AG10803 (cell line): Measurements from ENCODE around the gene NOS1AP.
A peak's percentile ranks its signal among the peaks of the same experiment; 100 is the strongest.

Experiments
- DNase-seq: peaks from one replicate; pipeline ENCODE4 v3.0.0; 2010; ENCODE audit warnings: low read depth
- H3K4me3 ChIP-seq: 2 replicates; pipeline ENCODE4 v1.5.1; 2011; ENCODE audit warnings: mild to moderate bottlenecking, low read length, control low read depth
- TF ChIP-seq, protein P1 (sequence below): conservative IDR thresholded peaks from 2 replicates; pipeline ENCODE4 v1.5.1; 2011; ENCODE audit warnings: mild to moderate bottlenecking, low read length, control low read depth, inconsistent platforms

NOS1AP gene

DNA sequence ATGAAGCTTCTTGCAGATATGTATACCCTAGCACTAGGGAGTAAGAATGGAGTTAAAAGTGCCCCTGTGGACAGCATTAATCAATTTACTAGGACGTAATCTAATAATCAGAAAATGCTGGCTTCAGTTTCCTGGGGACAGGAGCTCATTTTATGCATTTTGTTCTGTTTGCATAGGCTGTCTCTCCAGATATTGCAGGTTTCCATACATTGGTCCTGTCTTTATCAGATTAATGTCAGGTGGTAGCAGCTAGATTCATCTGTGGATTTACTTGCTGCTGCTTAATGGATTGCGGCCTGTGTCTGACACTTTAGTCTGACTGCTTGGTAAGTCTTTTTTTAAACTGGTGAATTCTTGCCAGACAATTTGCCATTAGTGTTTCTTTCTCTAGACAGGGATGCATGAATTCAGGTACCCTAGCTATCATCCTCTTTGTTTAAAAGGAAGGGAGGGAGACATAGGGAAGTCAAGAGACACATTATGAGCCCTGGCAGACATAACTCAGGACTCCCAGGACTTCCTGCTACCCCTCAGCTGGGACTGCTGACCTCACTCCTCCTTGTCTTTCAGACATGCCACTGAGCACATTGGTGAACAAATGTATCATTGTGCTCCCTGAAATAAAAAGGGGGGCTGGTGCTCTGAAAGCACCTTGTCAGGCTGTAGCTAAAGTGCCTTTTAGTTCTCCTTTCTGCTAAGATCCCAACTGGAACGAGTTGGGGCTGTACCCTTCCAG is 47.7 kb downstream of the NOS1AP start:
- no peak for DNase-seq
- H3K4me3 ChIP-seq: no peak overlapping the region
- TF ChIP-seq, protein P1, sequence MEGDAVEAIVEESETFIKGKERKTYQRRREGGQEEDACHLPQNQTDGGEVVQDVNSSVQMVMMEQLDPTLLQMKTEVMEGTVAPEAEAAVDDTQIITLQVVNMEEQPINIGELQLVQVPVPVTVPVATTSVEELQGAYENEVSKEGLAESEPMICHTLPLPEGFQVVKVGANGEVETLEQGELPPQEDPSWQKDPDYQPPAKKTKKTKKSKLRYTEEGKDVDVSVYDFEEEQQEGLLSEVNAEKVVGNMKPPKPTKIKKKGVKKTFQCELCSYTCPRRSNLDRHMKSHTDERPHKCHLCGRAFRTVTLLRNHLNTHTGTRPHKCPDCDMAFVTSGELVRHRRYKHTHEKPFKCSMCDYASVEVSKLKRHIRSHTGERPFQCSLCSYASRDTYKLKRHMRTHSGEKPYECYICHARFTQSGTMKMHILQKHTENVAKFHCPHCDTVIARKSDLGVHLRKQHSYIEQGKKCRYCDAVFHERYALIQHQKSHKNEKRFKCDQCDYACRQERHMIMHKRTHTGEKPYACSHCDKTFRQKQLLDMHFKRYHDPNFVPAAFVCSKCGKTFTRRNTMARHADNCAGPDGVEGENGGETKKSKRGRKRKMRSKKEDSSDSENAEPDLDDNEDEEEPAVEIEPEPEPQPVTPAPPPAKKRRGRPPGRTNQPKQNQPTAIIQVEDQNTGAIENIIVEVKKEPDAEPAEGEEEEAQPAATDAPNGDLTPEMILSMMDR: no peak

DNA sequence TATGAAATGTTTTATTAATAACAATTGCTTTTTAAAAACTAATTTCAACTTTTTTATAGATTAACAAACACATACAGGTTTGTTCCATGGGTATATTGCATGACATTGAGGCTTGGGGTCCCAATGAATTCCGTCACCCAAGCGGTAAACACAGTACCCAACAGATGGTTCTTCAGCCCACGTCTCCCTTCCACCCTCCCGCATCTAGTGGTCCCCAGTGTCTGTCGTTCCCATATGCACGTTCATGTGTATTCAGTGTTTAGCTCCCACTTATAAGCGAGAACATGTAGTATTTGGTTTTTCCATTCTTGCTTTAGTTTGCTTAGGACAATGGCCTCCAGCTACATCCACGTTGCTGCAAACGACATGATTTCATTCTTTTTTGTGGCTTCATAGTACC is 48.6 kb downstream of the NOS1AP start:
- H3K4me3 ChIP-seq: no peak overlapping the region
- DNase-seq: no peak
- TF ChIP-seq, protein P1: no peak

DNA sequence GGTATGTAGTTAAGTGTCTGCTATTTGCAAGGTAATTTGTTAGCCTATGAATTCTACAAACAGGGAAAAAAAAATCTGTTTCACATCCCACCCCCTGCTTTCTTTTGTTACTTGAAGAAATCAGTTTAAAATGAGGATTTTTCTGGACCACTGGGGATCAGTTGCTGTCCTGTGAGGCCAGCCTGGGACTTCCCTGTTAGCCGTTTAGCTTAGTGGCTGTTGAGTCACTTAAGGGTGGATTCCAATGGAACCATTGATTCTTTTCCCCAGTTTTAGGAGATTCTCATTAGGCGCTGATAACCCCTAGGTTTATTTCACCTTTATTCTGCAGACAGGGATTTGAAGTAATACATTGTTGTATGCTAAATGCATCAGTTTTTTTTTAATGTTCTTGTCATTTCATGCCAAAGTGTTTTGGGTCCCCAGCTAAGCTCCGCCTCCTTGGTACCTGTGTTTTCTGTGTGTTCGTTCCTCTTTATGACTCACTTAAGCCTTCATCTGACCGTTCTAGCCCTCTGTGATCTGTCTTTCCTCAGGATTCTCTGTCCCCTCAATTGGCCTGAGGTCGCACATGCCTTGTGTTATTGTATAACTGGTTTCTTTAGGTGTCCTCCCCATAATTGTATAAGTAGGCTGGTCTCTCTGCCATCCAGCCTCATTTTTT is 59.3 kb downstream of the NOS1AP start:
- TF ChIP-seq, protein P1: no peak
- no peak overlapping the region for H3K4me3 ChIP-seq
- no peak for DNase-seq

DNA sequence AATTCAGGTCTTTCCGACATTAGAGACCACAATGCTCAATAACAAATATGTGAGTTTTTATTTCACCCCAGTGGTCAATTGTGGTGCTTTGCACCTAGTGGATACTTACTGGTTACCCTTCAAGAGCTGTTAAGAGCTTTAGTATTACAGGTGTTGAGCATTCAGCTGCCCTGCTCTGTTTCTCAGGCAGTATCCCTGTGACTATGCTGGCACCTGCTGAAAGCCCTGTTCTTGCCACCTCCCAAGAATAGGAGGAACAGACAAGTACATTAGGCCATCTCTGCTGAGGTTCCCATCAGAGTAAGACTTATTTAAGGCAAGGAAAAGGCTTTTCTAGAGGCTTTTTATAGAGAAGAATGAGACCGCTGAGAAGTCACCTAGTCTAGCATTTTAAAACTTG is 60.8 kb downstream of the NOS1AP start:
- no peak for DNase-seq
- TF ChIP-seq, protein P1: no peak
- no peak overlapping the region for H3K4me3 ChIP-seq

DNA sequence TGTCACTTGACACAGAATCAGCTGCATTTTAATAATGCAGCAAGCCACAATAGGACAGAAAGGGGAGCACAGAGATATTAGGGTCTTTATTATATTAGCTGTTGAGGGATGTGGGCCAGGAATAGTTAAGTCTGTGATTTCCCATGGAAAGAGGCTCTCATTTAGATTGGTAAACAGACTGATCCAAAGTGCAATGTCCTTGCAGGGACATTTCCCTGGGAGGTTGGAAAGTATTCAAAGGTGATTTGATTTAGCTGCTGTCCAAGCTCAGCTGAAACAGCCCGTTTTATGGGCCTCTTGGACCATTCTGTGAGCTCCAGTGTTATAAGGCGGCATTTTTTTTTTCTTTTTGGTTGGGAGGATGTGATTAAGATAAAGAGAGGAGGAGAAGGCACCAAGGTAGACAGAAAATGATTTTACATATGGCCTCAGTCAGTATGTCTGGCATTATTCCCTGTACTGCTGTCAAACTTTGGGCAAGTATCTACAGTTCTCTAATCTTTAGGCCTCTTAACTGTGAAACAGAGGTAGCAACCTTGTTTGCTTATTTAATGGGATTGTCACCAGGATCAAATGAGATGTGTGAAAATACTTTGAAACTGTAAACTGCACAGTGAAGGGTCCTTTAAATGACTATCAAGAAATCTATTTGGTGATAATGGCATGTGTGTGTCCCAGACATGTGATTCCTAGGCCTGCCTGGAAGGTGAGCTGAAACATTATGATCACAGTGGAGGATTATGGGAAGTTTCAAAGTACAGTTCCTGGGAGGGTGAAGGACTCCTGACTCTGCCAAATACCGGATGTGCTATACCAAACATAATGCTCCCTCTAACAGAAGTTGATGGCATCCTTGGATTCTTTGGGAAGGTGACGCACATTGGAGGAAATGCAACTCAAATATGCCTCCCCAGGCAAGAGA is 62.2 kb downstream of the NOS1AP start:
- H3K4me3 ChIP-seq: no peak overlapping the region
- TF ChIP-seq, protein P1: no peak
- no peak for DNase-seq

DNA sequence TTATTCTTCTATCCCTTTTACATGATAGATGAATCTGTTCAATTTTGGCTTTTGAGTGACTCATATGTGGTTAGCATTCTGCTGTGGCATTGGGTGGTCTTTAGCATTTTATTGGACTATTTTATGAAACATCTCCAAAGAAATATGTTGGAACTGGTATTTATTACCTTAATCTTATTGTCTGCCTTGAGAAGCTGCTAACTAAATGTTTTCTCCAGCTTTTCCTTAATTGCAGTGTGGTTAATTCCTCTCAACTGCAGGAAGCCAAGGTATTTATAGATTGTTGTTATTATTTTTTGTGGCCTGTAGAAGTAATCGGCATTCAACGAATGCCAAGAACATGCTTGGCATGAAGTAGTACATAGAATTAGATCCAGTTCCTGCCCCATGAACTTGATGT is 64.1 kb downstream of the NOS1AP start:
- TF ChIP-seq, protein P1: no peak
- DNase-seq: peak; percentile 50
- no peak overlapping the region for H3K4me3 ChIP-seq
